ENCODE data around the gene AQP10. TPM values are rescaled to one million over a fixed set of nuclear protein-coding genes. Genes with fewer than 3 reads are reported as not detected.
"Not testable (repeated sequence)": the region's sequence is repeated elsewhere in the genome, so short reads cannot be mapped to it uniquely, and the experiment has no call there.

Gene AQP10
- total and polyA plus RNA-seq, 2 donors (not counting 1 experiment from before 2014, with no cell fraction given) = not detected

DNA sequence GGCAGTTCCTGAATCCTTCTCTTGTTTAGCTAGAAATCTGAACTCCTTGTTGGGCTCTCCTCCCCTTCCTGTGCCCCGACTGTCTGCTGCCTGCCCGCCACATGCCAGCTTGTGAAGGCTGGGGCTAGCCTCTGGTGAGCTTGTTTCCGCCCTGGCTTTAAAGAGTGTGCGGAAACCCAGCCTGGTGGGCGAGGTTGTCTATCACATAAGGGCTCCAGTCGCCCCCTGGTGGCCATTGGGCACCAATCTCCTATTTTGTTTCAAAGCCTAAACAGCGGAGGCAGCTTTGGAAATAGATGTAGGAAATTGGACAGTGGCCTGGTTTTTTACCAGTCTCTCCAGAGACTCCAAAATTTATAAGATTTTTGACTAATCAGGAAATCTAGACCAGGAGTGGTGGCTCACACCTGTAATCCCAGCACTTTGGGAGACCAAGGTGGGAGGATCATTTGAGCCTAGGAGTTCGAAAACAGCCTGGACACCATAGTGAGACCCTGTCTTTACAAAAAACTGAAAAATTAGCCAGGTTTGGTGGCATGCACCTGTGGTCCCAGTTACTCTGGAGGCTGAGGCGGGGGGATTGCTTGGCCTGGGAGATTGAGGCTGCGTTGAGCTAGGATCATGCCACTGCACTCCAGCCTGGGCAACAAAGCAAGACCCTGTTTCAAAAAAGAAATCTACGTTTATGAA, 14.3 kb downstream of the AQP10 start:
- DNase-seq (ENCODE audit: low read depth in 2 of 2) = peak; percentile 70 to 84
- TF ChIP-seq EZH2 (IDR thresholded peaks at IDR 0.05; ENCODE audit: low read length, missing control alignments) = no peak
- TF ChIP-seq, protein P1, sequence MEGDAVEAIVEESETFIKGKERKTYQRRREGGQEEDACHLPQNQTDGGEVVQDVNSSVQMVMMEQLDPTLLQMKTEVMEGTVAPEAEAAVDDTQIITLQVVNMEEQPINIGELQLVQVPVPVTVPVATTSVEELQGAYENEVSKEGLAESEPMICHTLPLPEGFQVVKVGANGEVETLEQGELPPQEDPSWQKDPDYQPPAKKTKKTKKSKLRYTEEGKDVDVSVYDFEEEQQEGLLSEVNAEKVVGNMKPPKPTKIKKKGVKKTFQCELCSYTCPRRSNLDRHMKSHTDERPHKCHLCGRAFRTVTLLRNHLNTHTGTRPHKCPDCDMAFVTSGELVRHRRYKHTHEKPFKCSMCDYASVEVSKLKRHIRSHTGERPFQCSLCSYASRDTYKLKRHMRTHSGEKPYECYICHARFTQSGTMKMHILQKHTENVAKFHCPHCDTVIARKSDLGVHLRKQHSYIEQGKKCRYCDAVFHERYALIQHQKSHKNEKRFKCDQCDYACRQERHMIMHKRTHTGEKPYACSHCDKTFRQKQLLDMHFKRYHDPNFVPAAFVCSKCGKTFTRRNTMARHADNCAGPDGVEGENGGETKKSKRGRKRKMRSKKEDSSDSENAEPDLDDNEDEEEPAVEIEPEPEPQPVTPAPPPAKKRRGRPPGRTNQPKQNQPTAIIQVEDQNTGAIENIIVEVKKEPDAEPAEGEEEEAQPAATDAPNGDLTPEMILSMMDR (conservative IDR thresholded peaks at IDR 0.05 in 1 of 2, IDR thresholded peaks at IDR 0.05 in 1 of 2; ENCODE audit: low read depth in 1 of 2, low read length in 2 of 2) = peak; percentile 82 to 87
- no peak overlapping the region for H2AFZ ChIP-seq (ENCODE audit: low read length)

DNA sequence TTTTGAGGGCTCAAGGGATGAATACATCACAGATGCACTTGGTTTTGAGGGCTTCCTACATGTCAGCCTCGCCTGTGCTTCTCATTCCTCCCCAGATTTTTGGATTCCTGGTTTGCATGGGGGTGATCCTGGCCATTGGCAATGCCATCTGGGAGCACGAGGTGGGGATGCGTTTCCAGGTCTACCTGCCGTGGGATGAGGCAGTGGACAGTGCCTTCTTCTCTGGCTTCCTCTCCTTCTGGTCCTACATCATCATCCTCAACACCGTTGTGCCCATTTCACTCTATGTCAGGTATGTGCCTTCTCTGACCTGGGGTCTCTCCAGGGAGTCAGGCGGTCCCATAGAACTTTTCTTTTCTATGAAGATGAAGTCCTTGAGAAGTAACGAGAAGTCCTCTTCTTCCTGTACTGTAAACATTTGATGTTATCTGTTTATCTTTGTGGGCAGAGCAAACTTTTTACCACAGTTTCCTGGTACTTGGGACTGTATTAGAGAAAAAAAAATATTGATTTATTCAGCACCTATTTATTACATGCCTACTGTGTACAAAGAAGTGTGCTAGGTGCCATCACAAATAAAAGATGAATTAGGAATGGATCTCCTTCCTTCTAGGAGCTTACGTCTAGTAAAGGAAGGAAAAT, 16.5 kb downstream of the AQP10 start:
- H3K9ac ChIP-seq (ENCODE audit: insufficient read depth, low read length) = no peak overlapping the region
- TF ChIP-seq EZH2 (IDR thresholded peaks at IDR 0.05; ENCODE audit: low read length, missing control alignments) = no peak
- TF ChIP-seq, protein P1 (conservative IDR thresholded peaks at IDR 0.05 in 1 of 2, IDR thresholded peaks at IDR 0.05 in 1 of 2; ENCODE audit: low read depth in 1 of 2, low read length in 2 of 2) = no peak
- H3K36me3 ChIP-seq (ENCODE audit: control insufficient read depth, insufficient read depth, low read length) = peaks cover 45% of the 10 kb centered on the region
- H2AFZ ChIP-seq (ENCODE audit: low read length) = no peak overlapping the region
- H3K4me3 ChIP-seq (replicated peaks in 1 of 4; ENCODE audit: control extremely low read depth in 1 of 4, insufficient read depth in 1 of 4, low read depth in 3 of 4, low read length in 4 of 4) = no peak overlapping the region
- H3K4me2 ChIP-seq (ENCODE audit: extremely low read depth, insufficient read depth, low read length) = no peak overlapping the region
- no peaks in the 10 kb centered on the region for H3K27me3 ChIP-seq (ENCODE audit: control insufficient read depth, insufficient read depth, low read length)
- DNase-seq (ENCODE audit: low read depth in 2 of 2) = no peak
- H3K9me3 ChIP-seq (ENCODE audit: control insufficient read depth, insufficient read depth, low read depth, low read length) = no peaks in the 10 kb centered on the region
- H3K4me1 ChIP-seq (ENCODE audit: control insufficient read depth, extremely low read depth, insufficient read depth, low read length) = peaks cover 5% of the 10 kb centered on the region
- no peaks in the 10 kb centered on the region for H3K79me2 ChIP-seq (ENCODE audit: control insufficient read depth, insufficient read depth, low read length)
- no peak overlapping the region for H3K27ac ChIP-seq (ENCODE audit: insufficient read depth, low read length)
- no peaks in the 10 kb centered on the region for H4K20me1 ChIP-seq (ENCODE audit: control insufficient read depth, extremely low read depth, insufficient read depth, low read length)

More for the DNA sequence above, 14.3 kb downstream of the AQP10 start:
- Histone ChIP-seq H3K4me1 (ENCODE audit: control insufficient read depth, extremely low read depth, insufficient read depth, low read length) (peaks cover 5% of the 10 kb centered on the region), H3K9ac (ENCODE audit: insufficient read depth, low read length) (no peak overlapping the region), H3K9me3 (ENCODE audit: control insufficient read depth, insufficient read depth, low read depth, low read length) (no peaks in the 10 kb centered on the region), H3K27me3 (ENCODE audit: control insufficient read depth, insufficient read depth, low read length) (no peaks in the 10 kb centered on the region), H3K27ac (ENCODE audit: insufficient read depth, low read length) (peak overlapping the region; percentile 59), H4K20me1 (ENCODE audit: control insufficient read depth, extremely low read depth, insufficient read depth, low read length) (no peaks in the 10 kb centered on the region), H3K4me3 (replicated peaks in 1 of 4; ENCODE audit: control extremely low read depth in 1 of 4, insufficient read depth in 1 of 4, low read depth in 3 of 4, low read length in 4 of 4) (no peak overlapping the region), H3K4me2 (ENCODE audit: extremely low read depth, insufficient read depth, low read length) (no peak overlapping the region), H3K79me2 (ENCODE audit: control insufficient read depth, insufficient read depth, low read length) (peaks cover 4% of the 10 kb centered on the region), H3K36me3 (ENCODE audit: control insufficient read depth, insufficient read depth, low read length) (peaks cover 42% of the 10 kb centered on the region)

- no peak overlapping the region for H2AFZ ChIP-seq (ENCODE audit: low read length)
- DNase-seq (ENCODE audit: low read depth in 2 of 2) = no peak
- H3K9me3 ChIP-seq (ENCODE audit: control insufficient read depth, insufficient read depth, low read depth, low read length) = no peaks in the 10 kb centered on the region
- no peak overlapping the region for H3K27ac ChIP-seq (ENCODE audit: insufficient read depth, low read length)
- TF ChIP-seq, protein P1 (conservative IDR thresholded peaks at IDR 0.05 in 1 of 2, IDR thresholded peaks at IDR 0.05 in 1 of 2; ENCODE audit: low read depth in 1 of 2, low read length in 2 of 2) = no peak
- TF ChIP-seq EZH2 (IDR thresholded peaks at IDR 0.05; ENCODE audit: low read length, missing control alignments) = no peak
- no peak overlapping the region for H3K9ac ChIP-seq (ENCODE audit: insufficient read depth, low read length)
- no peaks in the 10 kb centered on the region for H3K27me3 ChIP-seq (ENCODE audit: control insufficient read depth, insufficient read depth, low read length)
- H3K4me2 ChIP-seq (ENCODE audit: extremely low read depth, insufficient read depth, low read length) = no peak overlapping the region
- H3K4me1 ChIP-seq (ENCODE audit: control insufficient read depth, extremely low read depth, insufficient read depth, low read length) = peaks cover 5% of the 10 kb centered on the region
- no peak overlapping the region for H3K4me3 ChIP-seq (replicated peaks in 1 of 4; ENCODE audit: control extremely low read depth in 1 of 4, insufficient read depth in 1 of 4, low read depth in 3 of 4, low read length in 4 of 4)
- H4K20me1 ChIP-seq (ENCODE audit: control insufficient read depth, extremely low read depth, insufficient read depth, low read length) = no peaks in the 10 kb centered on the region
- H3K79me2 ChIP-seq (ENCODE audit: control insufficient read depth, insufficient read depth, low read length) = no peaks in the 10 kb centered on the region
- peaks cover 53% of the 10 kb centered on the region for H3K36me3 ChIP-seq (ENCODE audit: control insufficient read depth, insufficient read depth, low read length)
These were observed 18.0 kb downstream of the AQP10 start for GRCh38 chr1:154338875-154339274.

DNA sequence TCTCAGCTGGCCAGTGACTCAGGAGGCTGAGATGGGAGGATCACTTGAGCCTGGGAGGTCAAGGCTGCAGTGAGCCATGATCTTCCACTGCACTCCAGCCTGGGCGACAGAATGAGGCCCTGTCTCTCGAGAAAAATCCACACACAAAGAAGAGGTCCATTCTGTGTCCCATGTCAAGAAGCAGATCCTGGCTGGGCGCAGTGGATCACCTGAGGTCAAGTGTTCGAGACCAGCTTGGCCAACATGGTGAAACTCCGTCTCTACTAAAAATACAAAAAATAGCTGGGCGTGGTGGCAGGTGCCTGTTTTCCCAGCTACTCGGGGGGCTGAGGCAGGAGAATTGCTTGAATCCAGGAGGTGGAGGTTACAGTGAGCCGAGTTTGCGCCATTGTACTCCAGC, 20.5 kb downstream of the AQP10 start:
- H3K36me3 ChIP-seq (ENCODE audit: control insufficient read depth, insufficient read depth, low read length) = peaks cover 67% of the 10 kb centered on the region
- H3K27ac ChIP-seq (ENCODE audit: insufficient read depth, low read length); H3K27me3 ChIP-seq (ENCODE audit: control insufficient read depth, insufficient read depth, low read length): not testable (repeated sequence)

More for the DNA sequence above, 20.5 kb downstream of the AQP10 start:
- not testable (repeated sequence) for H2AFZ ChIP-seq (ENCODE audit: low read length); H3K79me2 ChIP-seq (ENCODE audit: control insufficient read depth, insufficient read depth, low read length); DNase-seq (ENCODE audit: low read depth in 2 of 2); H3K9ac ChIP-seq (ENCODE audit: insufficient read depth, low read length); H3K4me2 ChIP-seq (ENCODE audit: extremely low read depth, insufficient read depth, low read length); H3K9me3 ChIP-seq (ENCODE audit: control insufficient read depth, insufficient read depth, low read depth, low read length); H4K20me1 ChIP-seq (ENCODE audit: control insufficient read depth, extremely low read depth, insufficient read depth, low read length); H3K4me1 ChIP-seq (ENCODE audit: control insufficient read depth, extremely low read depth, insufficient read depth, low read length); H3K4me3 ChIP-seq (replicated peaks in 1 of 4; ENCODE audit: control extremely low read depth in 1 of 4, insufficient read depth in 1 of 4, low read depth in 3 of 4, low read length in 4 of 4)

Data from fibroblast of lung (primary cell).